HG02610 (cell line): ENCODE results near the gene AP5M1.
"Not testable (repeated sequence)": the region's sequence is repeated elsewhere in the genome, so short reads cannot be mapped to it uniquely, and the experiment has no call there.

Experiments used
- ATAC-seq: cut with Tn5 transposase; IDR thresholded peaks from one replicate; pipeline ENCODE4 v1.9.1; 2021; ENCODE audit warnings: mild to moderate bottlenecking, moderate library complexity; ENCODE audit not compliant: unreplicated experiment

The AP5M1 gene

GRCh38 chr14:57268161-57269069 lies at the start of gene AP5M1, which contains the start of gene EXOC5:
Gene AP5M1 (plus strand): TSS chr14:57268971. CDS start chr14:57269315, 344 bp downstream.
Gene EXOC5 (minus strand): TSS chr14:57268905. CDS start chr14:57268648, 257 bp downstream.
- peak; percentile 90 for ATAC-seq

DNA sequence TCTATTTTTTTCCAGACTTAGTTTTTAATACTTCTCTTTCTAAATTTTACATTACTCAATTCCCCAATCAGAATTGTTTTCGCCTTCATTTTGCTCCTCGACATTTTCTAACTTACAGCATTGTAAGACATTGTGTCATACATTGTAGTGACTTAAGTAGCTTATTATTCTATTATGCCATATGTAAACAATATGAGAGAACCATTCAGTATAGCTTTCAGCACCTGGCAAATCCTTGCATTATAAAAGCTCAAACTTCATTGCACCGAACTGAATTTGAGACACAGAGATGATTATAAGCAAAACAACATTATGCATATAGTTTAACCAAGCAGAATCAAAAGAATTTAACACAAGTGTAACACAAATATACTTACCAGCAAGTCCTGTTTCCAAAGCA lies 46.8 kb upstream of the AP5M1 start:
- no peak for ATAC-seq

GRCh38 chr14:57227083-57227482 lies 41.7 kb upstream of the AP5M1 start:
- ATAC-seq: peak; percentile 82

GRCh38 chr14:57228320-57228719 lies 40.5 kb upstream of the AP5M1 start:
- ATAC-seq: not testable (repeated sequence)

- ATAC-seq: no peak
Measured at GRCh38 chr14:57232006-57232405, 36.8 kb upstream of the AP5M1 start.

GRCh38 chr14:57240115-57240514 lies 28.7 kb upstream of the AP5M1 start:
- ATAC-seq: not testable (repeated sequence)

GRCh38 chr14:57243320-57243719 lies 25.5 kb upstream of the AP5M1 start:
- ATAC-seq: no peak

- no peak for ATAC-seq
Measured at GRCh38 chr14:57244106-57244505, 24.7 kb upstream of the AP5M1 start.

GRCh38 chr14:57245941-57246340 lies 22.8 kb upstream of the AP5M1 start:
- no peak for ATAC-seq

DNA sequence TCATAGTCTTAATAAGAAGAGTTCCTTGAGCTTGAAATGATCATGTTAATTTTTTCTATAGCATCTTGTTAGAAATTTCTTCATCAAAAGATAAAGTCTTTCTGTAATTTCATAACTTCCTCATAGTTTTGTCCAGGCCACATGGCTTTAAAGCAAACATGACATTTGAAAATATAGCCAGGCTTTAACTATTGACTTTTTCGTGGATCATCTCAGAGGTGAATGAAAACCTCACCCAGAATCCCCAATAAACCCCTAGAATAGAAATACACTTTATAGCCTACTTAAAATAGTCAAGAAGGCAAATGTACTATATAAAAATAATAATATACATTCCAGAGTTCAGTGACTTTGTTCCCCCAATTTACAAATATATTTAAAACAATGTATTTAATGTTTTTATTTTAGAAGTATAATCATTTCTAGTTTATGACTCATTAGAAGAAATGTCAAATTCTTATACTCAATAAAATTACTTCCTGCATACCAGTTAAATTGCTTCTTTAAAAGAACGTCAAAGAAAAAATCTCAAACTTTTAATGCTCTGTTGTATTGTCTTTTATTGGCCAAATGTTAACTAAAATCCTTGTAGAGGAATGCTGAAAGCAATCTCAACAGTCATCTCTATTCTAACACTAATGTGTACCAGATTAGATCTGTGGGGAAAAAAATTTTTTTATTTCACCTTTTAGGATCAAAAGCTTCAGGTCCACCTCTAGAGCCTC lies 21.7 kb upstream of the AP5M1 start:
- ATAC-seq: no peak

GRCh38 chr14:57254884-57255283 lies 13.9 kb upstream of the AP5M1 start:
- ATAC-seq: peak; percentile 89

DNA sequence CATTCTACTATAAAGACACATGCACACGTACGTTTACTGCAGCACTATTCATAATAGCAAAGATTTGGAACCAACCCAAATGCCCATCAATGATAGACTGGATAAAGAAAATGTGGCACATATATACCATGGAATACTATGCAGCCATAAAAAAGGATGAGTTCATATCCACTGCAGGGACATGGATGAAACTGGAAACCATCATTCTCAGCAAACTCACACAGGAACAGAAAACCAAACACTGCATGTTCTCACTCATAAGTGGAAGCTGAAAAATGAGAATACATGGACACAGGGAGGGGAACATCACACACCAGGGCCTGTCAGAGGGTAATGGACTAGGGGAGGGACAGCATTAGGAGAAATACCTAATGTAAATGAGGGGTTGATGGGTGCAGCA lies 10.6 kb upstream of the AP5M1 start:
- ATAC-seq: not testable (repeated sequence)

- no peak for ATAC-seq
Measured at GRCh38 chr14:57259672-57260071, 9.1 kb upstream of the AP5M1 start.

DNA sequence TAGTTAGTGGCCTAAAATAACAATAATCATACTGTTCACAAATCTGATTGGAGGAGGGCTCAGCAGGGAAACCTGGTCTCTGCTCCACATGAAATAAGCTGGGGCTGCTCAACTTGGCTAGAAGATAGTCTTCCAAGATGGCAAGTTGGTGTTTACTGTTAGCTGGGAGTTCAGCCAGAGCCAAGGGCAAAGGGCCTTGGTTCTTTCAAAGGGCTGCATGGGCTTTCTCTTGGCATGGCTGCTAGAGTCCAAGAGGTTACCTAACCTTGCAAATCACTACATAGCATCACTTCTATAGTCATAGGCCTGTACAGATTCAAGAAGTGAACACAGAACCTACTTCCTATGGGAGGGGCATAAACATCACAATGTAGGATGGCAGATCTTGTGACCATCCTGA lies 7.2 kb upstream of the AP5M1 start:
- ATAC-seq: no peak

GRCh38 chr14:57262117-57262516 lies 6.7 kb upstream of the AP5M1 start:
- ATAC-seq: no peak

DNA sequence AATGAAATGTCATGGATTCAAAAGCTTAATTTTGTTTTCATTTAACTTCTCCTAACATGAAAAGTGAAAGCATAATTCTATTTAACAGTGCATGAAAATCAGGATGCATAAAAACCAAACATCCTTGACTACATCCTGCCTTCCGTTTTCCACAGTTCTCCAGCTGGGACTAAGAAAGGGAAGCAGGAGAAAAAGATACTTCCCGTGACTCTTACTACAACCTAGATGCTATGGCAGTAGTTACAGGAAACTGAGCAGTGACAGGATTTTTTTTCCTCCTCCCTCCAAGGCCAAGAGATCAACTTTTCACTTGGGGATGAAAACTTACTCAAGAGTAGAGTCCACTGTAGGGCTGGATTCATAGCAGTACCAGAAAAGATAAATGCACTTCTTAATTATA lies 2.7 kb upstream of the AP5M1 start:
- no peak for ATAC-seq

DNA sequence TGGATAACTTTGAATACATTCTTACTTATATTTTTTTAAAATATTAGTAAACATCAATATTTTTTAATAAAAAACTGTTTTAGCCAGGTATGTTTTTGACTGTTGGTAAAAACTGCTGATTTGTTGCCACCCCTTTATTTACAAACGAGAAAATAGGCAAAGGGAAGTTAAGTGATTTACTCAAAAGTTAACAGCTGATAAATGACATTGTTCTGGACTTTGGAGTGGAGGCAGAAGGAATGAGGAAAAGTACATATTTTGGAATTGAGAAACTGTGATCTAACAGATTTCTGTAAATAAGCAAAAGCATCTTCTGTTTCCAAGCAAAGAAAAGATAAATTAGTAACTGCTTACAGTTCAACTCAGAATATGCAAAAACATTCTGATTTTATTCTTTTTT lies 4.5 kb downstream of the AP5M1 start:
- ATAC-seq: no peak

- no peak for ATAC-seq
Measured at GRCh38 chr14:57274551-57274950, 5.8 kb downstream of the AP5M1 start.

DNA sequence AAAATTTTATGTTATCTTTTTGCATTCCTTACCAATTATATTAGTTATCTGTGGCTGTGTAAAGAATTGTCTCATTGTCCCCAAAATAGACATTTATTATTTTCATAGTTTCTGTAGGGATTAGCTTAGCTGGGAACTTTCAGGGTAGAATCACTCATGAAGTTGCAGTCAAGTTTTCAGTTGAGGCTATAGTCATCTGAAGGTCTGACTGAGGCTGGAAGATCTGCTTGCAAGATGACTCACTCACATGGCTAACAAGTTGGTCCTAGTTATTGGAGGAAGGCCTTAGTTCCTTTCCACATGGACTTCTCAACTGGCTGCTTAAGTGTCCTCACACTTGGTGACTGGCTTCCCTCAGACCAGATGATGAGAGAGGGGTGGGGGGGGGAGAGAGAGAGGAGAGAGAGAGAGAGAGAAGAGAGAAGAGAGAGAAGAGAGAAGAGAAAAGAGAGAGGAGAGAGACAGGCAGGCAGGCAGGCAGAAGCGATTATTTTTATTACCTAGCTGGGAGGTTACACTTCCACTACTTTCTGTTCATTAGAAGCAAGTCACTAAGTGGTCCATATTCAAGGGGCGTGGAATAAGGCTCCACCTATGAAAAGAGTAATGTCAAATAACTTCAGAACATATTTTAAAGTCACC lies 6.4 kb downstream of the AP5M1 start:
- ATAC-seq: no peak

GRCh38 chr14:57277062-57277461 lies 8.3 kb downstream of the AP5M1 start:
- no peak for ATAC-seq

DNA sequence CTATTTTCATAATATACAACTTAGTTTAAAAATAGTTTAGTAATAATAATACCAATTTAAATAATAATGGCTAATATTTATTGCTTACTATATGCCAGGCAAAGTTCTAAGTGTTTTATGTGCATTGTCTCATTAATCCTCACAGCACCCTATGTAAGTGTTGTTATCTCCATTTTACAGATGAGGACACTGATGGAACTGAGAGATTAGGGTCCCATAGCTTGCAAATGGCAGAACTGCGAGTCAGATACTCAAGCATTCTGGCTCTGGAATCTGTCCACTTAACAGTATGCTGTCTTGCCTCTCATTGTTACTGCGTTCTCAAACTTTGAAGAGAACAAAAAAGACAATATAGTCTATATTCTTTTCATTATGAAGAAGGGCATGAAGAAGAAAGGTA lies 19.0 kb downstream of the AP5M1 start:
- no peak for ATAC-seq
